ENCODE measurements around the gene IGSF3.
"Not testable (repeated sequence)": the region's sequence is repeated elsewhere in the genome, so short reads cannot be mapped to it uniquely, and the experiment has no call there.

Gene IGSF3

DNA sequence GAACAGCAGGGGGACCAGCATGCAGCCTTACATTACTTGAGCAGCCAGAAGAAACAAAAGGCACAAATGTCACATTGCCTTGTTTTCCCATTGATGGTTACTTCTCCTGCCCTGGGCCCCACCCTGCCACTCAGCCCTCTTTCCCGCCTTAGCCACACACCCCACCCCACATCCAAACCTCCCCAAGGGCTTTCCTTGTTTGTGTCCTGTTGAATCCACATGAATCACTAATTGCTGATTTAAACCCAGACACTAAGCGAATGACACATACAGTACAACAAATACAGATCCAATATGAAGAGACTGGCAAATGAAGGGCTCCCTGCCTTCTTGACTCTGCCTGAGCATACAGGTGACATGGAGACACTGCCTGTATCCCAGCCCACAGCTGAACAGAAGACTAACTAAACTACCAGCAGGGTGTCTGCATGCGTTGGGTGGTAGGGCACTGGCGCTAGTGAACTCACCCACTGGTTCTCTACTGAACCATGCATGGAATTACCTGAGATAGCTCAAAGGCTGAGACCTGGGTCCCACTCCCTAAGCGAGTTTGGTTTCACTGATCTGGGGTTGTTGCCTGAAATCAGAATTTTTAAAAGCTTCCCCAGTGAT lies 3.1 kb downstream of the IGSF3 start:
- DNase-seq: peak in 1 of 51 donors; percentile 12

DNA sequence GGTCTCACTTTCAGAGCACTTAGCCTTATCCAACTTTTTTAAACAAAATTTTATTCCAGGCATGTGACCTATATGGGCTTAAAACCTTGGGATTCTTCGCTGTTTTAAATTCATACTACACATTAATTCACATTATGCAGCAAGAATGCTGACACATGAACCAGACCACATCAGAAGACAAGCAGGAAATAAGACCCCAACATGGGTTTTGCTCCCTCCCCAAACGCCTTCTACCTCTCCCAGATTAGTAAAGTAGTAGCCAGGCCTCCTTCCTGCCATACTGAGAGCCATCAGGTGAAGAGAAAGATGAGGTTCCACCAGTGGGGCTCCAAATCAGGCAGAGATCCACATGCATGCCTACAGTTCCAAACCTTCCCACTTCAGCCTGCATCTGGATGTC lies 3.7 kb downstream of the IGSF3 start:
- no peak for DNase-seq

DNA sequence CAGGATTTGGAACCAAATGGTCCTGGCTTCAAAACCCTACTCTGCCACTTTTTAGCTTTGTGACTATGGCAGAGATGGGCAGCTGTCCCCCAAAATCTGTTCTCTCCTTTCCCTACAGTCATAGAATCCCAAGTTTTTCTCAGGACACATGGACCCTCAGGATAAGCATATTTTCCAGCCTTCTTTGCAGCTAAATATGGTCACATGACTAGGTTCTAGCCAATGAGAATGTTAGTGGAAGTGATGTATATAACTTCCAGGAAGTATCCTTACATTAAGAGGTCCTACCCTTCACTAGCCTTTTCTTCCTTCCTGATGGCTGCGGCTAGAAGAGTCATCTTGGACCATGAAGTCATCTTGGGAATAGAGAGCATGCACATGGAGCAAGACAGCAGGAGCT lies 5.9 kb downstream of the IGSF3 start:
- no peak for DNase-seq

DNA sequence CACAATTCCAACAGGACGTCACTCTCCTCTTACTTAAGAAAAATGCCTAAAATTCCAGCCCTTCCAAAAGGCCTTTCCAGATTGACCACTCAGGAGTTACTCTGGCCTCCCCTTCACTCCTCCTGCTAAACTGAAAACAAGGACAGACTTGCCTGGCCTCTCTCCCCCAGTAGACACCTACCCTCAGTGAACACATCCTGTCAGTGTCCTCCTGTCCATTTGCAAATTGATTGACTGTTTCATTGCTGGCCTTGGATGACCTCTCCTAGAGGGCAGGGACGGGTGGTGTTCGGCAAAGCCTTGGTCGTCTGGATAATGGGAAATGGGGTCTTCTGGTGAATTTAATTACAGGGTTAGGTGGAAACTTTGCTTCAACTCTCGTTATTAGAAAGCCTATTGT lies 8.9 kb downstream of the IGSF3 start:
- not testable (repeated sequence) for DNase-seq

DNA sequence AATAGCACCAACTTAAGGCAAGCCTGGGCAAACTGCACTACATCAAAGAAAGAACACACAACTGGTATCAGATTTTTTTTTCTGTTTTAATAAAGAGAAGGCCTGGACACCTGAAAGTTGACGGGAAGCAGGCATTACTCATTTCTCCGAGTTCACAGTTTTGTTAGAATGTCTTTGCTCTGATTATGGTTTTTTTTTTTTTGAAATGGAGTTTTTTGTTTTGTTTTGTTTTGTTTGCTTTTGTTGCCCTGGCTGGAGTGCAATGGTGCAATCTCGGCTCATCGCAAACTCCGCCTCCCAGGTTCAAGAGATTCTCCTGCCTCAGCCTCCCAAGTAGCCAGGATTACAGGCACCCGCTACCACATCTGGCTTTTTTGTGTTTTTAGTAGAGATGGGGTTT lies 9.7 kb downstream of the IGSF3 start:
- DNase-seq: not testable (repeated sequence)

DNA sequence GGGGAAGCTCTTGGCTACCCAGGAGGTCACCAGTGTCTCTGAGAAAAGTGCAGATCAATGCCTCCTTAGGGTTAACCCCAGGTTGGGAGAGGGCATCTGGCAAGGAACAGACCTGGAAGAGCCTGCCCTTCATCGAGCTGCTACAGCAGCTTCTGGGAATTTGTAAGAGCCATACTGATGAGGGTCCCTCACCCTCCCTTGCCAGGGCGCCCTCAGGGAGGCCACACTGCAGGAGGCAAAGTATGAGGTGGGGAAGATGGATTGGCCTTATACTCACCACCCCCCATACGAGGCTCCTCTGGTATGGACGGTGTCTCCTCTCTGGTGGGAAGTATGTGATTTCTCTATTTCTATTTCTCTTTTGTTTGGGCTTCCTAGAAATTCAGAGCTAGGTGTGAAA lies 13.2 kb downstream of the IGSF3 start:
- DNase-seq: no peak

DNA sequence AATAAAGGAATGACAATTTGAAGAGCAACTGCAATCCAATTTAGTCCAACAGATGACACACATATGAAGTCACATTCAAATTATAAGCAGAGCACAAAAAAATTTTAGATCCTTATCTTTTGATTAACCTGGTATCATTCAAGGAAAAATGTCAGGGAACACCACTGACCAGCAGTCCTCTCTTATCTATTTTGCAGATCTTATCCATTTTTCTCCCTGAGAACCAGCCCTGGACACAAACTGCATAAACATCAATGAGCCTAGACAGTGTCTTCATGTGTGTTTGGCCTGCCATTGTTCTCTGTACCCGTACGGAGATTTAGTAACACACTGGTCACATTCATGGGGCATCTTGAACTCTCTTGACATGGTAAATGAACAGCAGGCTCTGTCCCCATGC lies 14.9 kb downstream of the IGSF3 start:
- not testable (repeated sequence) for DNase-seq

DNA sequence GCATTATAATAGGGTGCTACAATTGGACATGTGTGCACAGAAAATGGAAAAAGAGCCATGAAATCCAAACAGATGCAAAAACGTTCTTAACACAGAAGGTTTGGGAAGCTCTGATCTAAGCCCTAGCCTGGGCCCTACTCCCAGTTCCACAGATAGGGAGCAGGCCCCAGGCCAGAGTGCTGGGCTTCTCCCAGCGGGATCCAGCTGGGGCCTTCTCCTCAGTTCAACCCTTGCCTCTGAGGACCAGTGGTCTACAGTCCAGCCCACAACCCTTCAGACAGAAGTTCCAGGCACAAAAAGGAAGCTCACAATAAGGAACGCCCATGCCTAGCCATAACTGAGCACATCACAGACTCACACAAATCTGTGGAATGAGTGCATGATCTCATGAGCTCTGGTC lies 16.8 kb downstream of the IGSF3 start:
- not testable (repeated sequence) for DNase-seq

DNA sequence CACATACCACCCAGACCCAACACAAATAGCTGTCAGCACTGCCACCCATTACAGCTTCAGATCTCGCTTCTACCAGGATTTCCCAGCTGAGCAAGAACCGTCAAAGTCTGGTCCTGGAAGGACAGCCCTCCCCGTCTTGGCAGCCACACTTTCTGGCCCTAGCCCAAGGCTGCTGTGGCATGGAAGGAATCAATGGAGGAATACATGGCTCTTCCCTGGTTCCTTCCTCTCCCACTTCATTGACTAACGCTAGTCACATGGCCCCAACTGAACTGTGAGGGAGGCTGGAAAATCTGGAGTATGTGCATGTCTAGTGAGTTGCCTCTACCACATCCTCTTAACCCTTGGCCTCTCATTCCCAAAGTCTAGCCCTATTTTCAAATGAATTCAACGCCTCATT lies 18.5 kb downstream of the IGSF3 start:
- not testable (repeated sequence) for DNase-seq

DNA sequence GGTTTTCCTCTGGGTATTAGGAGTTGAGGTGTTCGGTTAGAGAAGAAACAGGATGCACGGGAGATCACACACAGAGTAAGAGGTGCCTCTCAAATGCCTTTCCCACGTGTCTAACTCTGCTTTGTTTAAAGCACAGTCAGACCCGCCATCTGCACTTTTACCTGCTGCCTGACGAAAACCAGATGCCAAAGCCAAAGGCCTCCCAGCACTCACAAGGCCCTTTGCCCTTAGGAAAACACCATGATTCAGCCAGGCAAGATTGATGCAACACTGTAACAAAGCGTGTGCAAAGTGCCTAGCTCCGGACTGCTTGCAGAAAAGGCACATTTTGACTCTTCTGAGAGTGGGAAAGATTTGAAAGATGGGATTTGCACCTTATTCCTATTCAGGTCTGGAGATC lies 19.2 kb downstream of the IGSF3 start:
- DNase-seq: not testable (repeated sequence)

DNA sequence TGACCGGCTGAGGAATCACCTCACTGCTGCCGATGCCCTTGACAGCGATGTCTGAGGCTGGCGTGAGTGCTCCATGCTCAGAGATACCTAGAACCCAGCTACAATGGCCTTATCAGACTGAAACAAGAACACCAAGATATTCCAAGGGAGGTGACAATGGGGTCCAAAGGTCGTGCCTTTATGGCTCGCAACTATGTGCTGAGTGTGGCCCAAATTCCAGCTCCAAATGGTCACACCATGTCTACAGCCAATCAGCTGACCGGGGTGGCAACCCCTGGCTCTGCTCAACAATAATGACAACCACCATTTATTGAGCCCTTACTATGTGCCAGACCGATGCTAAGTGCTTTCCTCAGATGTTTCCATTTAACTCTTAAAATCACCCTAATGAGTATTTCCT lies 20.3 kb downstream of the IGSF3 start:
- DNase-seq: not testable (repeated sequence)

DNA sequence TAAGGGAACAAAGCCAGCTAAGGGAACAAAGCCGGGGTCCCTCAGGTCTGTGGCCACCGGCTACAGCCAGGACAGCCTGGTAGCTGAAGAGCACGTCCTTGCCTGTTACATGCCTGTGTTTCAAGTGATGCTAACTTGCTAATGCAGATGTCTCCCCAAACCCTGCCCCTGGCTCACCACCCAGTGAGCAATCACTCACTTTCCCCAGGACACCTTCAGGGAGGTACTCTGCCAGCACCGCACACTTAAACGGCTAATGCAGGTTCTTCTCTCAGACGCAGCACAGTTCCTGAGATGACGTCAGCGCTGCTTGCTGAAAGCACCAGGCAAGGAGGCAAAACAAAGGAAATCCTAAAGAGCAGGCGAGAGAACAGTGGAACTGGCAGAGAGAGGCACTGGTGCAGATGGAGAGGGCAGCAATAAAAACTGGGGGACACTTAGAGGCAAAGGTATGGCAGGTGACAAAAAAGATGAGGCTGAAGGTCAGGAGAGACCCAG lies 20.8 kb downstream of the IGSF3 start:
- peak in 9 of 51 donors; percentile 10 to 38 (median 29) for DNase-seq

DNA sequence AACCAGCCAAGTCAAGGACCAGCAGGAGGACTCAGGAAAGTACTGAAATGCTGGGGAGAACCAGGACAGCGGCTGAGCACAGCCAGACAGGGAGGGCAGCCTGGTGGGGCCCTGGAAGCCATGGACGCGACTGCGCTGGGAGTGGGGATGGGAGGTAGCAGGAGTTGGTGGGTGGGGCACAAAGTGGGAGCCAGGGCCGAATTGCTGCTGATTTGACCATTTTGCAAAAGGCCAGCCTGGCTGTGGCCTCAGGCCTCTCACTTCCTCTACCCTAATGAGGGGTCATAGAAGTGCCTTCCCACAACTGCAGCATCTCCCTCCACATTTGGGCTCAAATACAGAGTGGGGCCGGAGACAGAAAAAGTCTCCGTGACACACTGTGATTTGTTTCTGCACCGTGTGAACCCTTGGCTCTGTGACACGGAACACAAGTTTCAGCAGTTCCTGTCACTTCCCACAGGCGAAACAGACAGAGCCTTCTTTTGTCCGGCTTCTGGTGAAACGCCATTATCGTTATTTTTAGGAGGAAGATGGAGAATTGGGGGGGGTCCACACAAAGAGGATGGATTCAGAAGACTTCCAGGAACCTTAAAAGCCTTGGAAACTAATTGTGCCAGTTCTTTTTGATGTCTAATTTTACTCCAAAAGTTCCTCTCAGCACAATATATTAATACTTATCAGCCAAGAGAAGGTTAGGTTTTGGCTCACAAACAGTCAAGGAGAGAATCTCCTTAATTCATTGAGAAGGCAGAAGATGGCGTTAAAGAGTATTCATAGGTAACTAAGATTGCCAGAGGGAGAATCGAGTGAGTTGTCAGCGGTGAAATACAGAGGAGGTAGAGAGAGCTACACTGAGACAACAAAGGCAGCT lies 21.5 kb downstream of the IGSF3 start:
- peak in 1 of 51 donors; percentile 37 for DNase-seq

DNA sequence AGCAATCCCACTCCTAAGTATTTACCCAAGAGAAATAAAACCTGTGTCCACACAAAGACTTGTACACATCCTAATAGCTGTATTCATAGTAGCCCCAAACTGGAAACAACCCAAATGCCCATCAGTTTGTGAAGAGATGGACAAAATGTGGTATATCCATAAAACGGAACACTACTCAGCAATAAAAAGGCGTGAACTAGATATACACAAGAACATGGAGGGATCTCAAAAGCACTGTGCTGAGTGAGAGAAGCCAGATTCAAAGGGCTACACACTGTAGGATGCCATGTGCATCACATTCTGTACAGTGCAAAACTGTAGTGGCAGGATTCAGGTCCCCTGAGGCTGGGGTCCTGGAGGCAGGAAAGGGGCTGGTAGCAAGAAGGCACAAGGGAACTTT lies 22.5 kb downstream of the IGSF3 start:
- DNase-seq: not testable (repeated sequence)

DNA sequence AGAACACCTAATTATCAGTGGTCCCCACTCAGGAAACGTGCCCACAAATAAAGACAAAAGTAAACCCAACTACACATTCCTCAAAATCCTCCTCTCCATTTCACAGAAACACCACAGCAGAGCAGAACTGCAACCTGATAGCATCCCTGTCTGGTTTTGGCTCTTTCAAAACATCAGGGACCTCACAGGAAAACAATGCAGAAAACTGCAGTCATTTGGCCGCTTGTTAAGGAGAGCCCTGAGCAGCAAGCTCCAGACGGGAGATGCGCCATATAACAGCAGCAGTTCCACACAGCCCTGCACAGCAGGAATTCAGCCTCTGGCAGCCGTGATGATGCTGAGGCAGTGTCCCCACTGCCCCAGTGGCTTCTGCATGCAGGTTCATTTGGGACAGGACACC lies 23.4 kb downstream of the IGSF3 start:
- DNase-seq: not testable (repeated sequence)

DNA sequence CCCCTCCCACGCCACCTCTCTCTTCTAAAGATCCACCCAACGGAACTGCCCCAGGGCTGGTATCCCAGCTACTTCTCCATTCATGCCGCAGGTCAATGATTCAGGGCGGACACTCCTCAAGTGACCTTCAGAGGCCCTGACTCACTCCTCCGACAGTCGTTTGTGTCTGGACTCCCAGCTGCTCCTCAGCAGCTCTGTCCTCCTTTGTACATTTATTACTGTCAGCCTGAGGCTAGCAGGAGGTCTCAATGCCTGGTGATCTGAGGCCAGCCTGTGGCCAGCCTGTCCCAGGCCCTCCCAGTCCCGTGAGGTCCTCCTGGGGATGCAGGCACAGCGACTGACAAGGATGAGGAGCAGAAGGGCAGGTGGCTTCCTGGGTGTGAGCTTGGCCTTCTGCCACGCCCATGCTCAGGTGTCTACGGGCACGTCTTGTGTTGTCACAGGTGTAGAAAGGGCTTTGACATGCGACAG lies 24.2 kb downstream of the IGSF3 start:
- not testable (repeated sequence) for DNase-seq

DNA sequence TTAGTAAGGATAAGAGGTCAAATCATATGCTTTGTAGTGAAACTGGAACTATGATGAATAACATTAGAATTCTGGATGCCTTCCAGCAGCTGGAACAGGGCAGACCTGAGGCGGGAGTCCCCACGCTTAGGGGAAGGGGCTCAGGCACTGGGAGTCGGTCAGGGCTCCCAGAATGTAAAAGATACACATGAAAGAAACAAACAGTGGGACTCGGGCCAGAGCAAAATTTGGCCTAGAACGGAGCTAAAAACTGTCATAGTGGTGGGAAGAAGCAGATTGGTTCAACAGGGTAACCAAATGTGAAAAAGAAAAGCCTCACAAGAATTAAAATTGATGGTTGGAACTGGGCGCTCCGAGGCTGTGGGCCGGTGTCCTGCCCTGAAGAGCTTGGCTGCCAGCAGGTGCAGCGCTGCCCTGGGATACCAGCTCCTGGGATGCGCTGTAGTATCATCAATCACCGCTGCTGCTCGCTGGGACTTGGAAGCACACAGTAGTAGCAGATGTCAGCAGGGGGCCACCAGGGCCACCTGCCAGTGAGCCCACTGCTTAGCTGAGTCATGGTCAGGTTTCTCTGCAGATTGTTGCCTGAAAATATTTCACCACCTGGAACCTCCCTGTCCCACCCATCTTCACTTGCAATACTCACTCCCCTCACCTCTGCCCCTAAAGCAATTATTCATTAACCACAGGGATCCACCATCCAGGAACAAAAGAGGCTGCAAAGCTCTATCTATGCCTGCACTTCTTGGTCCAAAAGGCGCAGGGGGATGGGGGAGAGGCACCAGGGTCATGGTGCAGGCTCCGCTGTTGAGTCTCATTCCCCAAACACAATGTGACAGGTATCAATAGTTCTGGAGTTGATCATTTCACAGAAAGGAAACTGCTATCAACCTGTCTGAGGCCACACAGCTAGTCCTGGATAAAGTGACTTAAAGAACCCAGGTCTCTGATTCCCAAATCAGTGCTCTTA lies 24.9 kb downstream of the IGSF3 start:
- DNase-seq: not testable (repeated sequence)

DNA sequence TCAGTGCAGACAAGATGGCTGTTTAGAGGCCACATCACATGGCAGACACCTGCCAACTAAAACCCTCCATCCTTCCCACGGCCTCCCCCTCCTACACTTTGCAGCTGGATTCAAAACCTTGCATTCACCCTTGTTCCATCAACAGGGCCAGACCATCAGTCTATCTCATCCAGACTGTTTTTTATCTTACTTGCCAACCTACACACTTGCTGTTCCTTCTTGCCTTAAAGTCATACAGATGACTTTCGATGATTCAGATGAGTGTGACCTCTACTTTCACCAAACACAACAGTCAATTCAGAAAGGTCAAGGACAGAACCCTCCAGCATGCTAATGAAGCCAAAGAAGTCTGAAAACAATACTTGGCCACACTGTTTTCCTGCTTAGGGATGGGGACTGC lies 29.9 kb downstream of the IGSF3 start:
- DNase-seq: not testable (repeated sequence)

DNA sequence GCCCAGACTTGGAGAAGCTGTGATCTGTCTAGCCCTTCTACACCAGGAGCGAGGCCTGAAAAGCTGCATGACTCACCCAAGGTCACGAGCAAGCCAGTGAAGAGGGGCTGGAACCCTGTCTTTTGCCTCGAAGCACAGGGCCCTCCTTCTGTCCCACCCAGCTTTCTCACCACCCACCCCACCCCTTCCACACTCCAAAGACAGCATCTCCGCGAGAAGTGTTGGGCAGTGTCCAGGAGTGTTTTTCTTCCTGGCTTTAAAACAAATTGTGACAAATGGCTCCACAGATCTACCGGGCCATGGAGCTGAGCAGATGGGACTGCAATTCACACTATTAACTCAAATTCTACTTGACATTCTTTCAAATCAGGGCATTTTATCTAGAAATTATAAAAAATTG lies 30.9 kb downstream of the IGSF3 start:
- DNase-seq: not testable (repeated sequence)

DNA sequence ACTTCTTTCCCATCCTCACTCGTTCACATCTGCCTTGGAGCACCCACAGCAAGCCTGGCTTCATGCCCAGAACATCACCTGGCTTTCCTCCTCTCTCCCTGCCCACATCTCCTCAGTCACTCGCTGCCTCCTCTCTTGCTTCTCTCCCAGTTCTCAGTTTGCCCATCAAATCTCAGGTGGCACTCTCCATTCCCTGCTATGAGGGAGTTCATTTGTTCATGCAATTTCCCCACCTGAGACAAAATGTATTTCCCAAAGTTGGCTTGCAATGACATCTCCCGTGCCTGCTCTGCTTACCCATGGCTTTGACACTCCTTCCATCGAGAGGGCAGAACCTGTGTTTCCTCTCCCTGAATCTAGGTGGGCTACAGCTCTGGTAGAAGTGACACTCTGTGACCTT lies 33.1 kb downstream of the IGSF3 start:
- not testable (repeated sequence) for DNase-seq
